ENCODE results near the gene ZNF266. TPM values are rescaled to one million over a fixed set of nuclear protein-coding genes. Genes with fewer than 3 reads are reported as not detected.

The ZNF266 gene
- total RNA-seq, 1 donor from 2014 or later, result 22.8 TPM

GRCh38 chr19:9430444-9430843 is 4.9 kb downstream of the ZNF266 start:
- peaks cover 0 to 75% of the 10 kb centered on the region in 2 donors for H3K36me3 ChIP-seq
- DNase-seq (ENCODE audit: extremely low spot score in 2 of 2), result no peak
- intact Hi-C loops (cut with DNase I), result no loop called here
- no peak overlapping the region for H3K4me3 ChIP-seq
- H3K27ac ChIP-seq, result no peak overlapping the region
- H3K9me3 ChIP-seq, result no peaks in the 10 kb centered on the region
- H3K4me1 ChIP-seq, result peaks cover 15% of the 10 kb centered on the region
- H3K27me3 ChIP-seq, result no peaks in the 10 kb centered on the region
- TF ChIP-seq POLR2AphosphoS5 (IDR thresholded peaks at IDR 0.05; ENCODE audit: insufficient read depth in 1 of 2, low read depth in 1 of 2) (no peak), POLR2A (IDR thresholded peaks at IDR 0.05) (no peak), CTCF (IDR thresholded peaks at IDR 0.05) (no peak)

- peaks cover 6% of the 10 kb centered on the region for H3K9me3 ChIP-seq
- intact Hi-C loops (cut with DNase I), result no loop called here
- peaks cover 0 to 96% of the 10 kb centered on the region in 2 donors for H3K36me3 ChIP-seq
- no peak for DNase-seq (ENCODE audit: extremely low spot score in 2 of 2)
- no peaks in the 10 kb centered on the region for H3K27me3 ChIP-seq
- no peaks in the 10 kb centered on the region for H3K4me1 ChIP-seq
- TF ChIP-seq POLR2AphosphoS5 (IDR thresholded peaks at IDR 0.05; ENCODE audit: insufficient read depth in 1 of 2, low read depth in 1 of 2), result no peak
- no peak overlapping the region for H3K4me3 ChIP-seq
- H3K27ac ChIP-seq, result no peak overlapping the region
These were observed 7.4 kb downstream of the ZNF266 start for GRCh38 chr19:9427941-9428340.

GRCh38 chr19:9413240-9413954 is 22.0 kb downstream of the ZNF266 start:
- intact Hi-C loops (cut with DNase I), result loop anchor here (5.0 kb wide), 1 partner anchor 344 kb away; no protein-coding TSS in a partner anchor
- Histone ChIP-seq H3K27ac (no peak overlapping the region), H3K27me3 (no peaks in the 10 kb centered on the region), H3K36me3 (peaks cover 20 to 70% of the 10 kb centered on the region in 2 donors), H3K4me1 (no peaks in the 10 kb centered on the region), H3K4me3 (no peak overlapping the region), H3K9me3 (peaks cover 77% of the 10 kb centered on the region)
- TF ChIP-seq CTCF (IDR thresholded peaks at IDR 0.05) (no peak), POLR2AphosphoS5 (IDR thresholded peaks at IDR 0.05; ENCODE audit: insufficient read depth in 1 of 2, low read depth in 1 of 2) (no peak), POLR2A (IDR thresholded peaks at IDR 0.05) (no peak)
- DNase-seq (ENCODE audit: extremely low spot score in 2 of 2), result no peak

- Histone ChIP-seq H3K27me3 (no peaks in the 10 kb centered on the region), H3K9me3 (peaks cover 35% of the 10 kb centered on the region), H3K36me3 (peaks cover 0 to 14% of the 10 kb centered on the region in 2 donors), H3K4me3 (peak overlapping the region; percentile 44 to 49), H3K4me1 (peaks cover 6% of the 10 kb centered on the region), H3K27ac (no peak overlapping the region)
- intact Hi-C loops (cut with DNase I), result no loop called here
- DNase-seq (ENCODE audit: extremely low spot score in 2 of 2), result no peak
- TF ChIP-seq CTCF (IDR thresholded peaks at IDR 0.05) (no peak), POLR2AphosphoS5 (IDR thresholded peaks at IDR 0.05; ENCODE audit: insufficient read depth in 1 of 2, low read depth in 1 of 2) (no peak)
These were observed 27.5 kb downstream of the ZNF266 start for GRCh38 chr19:9407827-9408226.

- TF ChIP-seq POLR2A (IDR thresholded peaks at IDR 0.05) (no peak), POLR2AphosphoS5 (IDR thresholded peaks at IDR 0.05; ENCODE audit: insufficient read depth in 1 of 2, low read depth in 1 of 2) (peak in 1 of 2 donors; percentile 21), CTCF (IDR thresholded peaks at IDR 0.05) (no peak)
- intact Hi-C loops (cut with DNase I), result no loop called here
- Histone ChIP-seq H3K36me3 (peaks cover 0 to 6% of the 10 kb centered on the region in 2 donors), H3K27ac (no peak overlapping the region), H3K4me3 (peak overlapping the region; percentile 44 to 49), H3K27me3 (no peaks in the 10 kb centered on the region), H3K4me1 (peaks cover 6% of the 10 kb centered on the region), H3K9me3 (peaks cover 25% of the 10 kb centered on the region)
- DNase-seq (ENCODE audit: extremely low spot score in 2 of 2), result no peak
These were observed 28.5 kb downstream of the ZNF266 start for GRCh38 chr19:9406798-9407352.
